Thyroid gland (tissue), 4 donors: ENCODE data around the gene FXYD7.

Source experiments
- CTCF ChIP-seq, 6 experiments: fragments of 200-600 bp in 3 of 6; fragments of 450-650 bp in 3 of 6; sonication (generic) in 3 of 6; IDR thresholded peaks; one replicate each; pipeline ENCODE4 v1.5.1; 2016 to 2019; ENCODE audit warnings: antibody characterized with exemption in 6 of 6, mild to moderate bottlenecking in 2 of 6, inconsistent platforms in 1 of 6, moderate library complexity in 1 of 6
- POLR2A ChIP-seq, 2 donors: fragments of 450-650 bp; IDR thresholded peaks; one replicate each; pipeline ENCODE4 v1.6.1; 2017; ENCODE audit warnings: antibody characterized with exemption in 2 of 2, mild to moderate bottlenecking in 2 of 2, moderate library complexity in 1 of 2

- no peak for TF ChIP-seq CTCF (IDR thresholded peaks at IDR 0.05)
- TF ChIP-seq POLR2A (IDR thresholded peaks at IDR 0.05), result no peak
These were observed 24.6 kb upstream of the FXYD7 start for GRCh38 chr19:35118268-35119020.
